Measurements from ENCODE around the gene CAMTA1. TPM values are rescaled to one million over a fixed set of nuclear protein-coding genes. Genes with fewer than 3 reads are reported as not detected.

Gene CAMTA1
- total and polyA plus RNA-seq, 2 donors = 53.3 to 115 TPM

GRCh38 chr1:6923416-6923815 lies 138.2 kb downstream of the CAMTA1 start:
- no peak for DNase-seq (ENCODE audit: extremely low spot score)
- Histone ChIP-seq H3K36me3 (ENCODE audit: insufficient read depth) (no peaks in the 10 kb centered on the region), H3K27ac (ENCODE audit: low read depth) (no peak overlapping the region), H3K4me1 (ENCODE audit: insufficient read depth) (peaks cover 2% of the 10 kb centered on the region), H3K4me3 (ENCODE audit: low read depth, low read length) (no peak overlapping the region)
- WGBS = 88% methylated on average over 6 of the region's 6 CpGs

DNA sequence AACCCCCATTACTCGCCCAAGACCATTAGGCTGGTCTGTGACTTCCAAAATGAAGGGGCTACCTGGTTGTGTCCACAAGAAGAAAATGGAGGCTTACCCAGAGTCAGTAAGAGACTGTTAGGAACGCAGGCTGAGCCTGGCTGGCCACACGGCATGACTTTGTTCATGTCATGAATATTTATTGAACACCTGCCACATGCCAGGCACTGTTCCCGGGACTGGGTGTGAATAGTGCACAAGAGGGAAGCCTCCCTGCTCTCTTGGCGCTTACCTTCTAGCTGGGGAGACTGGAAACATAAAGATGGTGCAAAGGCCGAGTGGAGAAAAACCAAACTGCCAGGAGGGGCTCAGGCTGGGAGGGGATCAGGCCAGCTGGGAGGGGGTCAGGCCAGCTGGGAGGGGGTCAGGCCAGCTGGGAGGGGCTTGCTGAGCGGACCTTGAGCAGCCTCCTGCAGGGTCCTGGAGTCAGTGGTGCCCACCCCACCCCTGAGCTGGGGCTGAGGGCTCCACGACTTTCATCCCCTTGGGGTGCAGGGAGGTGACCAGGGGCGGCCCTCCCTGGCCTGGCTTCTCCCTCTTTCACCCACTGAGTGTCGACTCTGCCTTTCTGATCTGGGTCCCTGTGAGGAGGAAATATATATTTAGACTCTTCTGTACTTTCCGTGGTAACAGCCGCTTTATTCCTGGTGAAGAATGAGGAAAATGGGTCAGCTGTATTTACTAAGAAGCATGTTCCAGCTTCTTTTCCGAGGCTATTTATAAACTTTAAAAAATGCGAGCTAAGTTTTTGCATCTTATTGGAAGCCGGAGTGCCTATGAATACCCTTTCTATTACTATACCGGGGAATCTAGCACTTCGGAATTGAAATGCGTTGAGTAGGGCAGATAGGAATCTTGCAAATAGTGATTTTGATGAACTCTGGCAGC lies 139.0 kb downstream of the CAMTA1 start:
- Histone ChIP-seq H3K4me1 (ENCODE audit: insufficient read depth) (peaks cover 2% of the 10 kb centered on the region), H3K4me3 (ENCODE audit: low read depth, low read length) (no peak overlapping the region), H3K36me3 (ENCODE audit: insufficient read depth) (no peaks in the 10 kb centered on the region), H3K27ac (ENCODE audit: low read depth) (no peak overlapping the region)
- WGBS = 65% methylated on average over 18 of the region's 18 CpGs
- no peak for DNase-seq (ENCODE audit: extremely low spot score)

DNA sequence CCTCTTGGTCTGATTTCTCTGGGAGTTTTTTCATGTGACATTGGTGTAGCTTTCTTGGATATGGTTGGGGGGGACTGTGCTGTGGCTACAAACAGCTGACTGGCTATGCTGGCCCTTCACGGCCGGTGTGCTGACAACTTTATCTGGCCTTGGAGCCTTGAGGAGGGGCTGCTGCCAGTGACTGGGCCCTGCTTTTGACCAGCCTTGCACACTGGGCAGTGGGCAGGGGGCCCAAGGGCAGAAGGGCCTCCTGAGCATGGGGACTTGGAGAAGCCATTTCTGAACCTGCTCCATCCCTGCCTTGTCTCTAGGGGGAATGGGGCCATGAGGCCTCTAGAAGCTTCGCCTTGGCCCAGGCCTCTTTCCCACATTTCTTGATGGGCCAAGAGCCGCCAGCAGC lies 139.6 kb downstream of the CAMTA1 start:
- WGBS = 69% methylated on average over 4 of the region's 4 CpGs
- Histone ChIP-seq H3K4me1 (ENCODE audit: insufficient read depth) (peaks cover 2% of the 10 kb centered on the region), H3K36me3 (ENCODE audit: insufficient read depth) (no peaks in the 10 kb centered on the region), H3K27ac (ENCODE audit: low read depth) (no peak overlapping the region), H3K4me3 (ENCODE audit: low read depth, low read length) (no peak overlapping the region)
- DNase-seq (ENCODE audit: extremely low spot score) = no peak

GRCh38 chr1:6927626-6928025 lies 142.4 kb downstream of the CAMTA1 start:
- WGBS = 65% methylated on average over 4 of the region's 4 CpGs
- H3K4me1 ChIP-seq (ENCODE audit: insufficient read depth) = peaks cover 2% of the 10 kb centered on the region
- no peak overlapping the region for H3K27ac ChIP-seq (ENCODE audit: low read depth)
- no peak overlapping the region for H3K4me3 ChIP-seq (ENCODE audit: low read depth, low read length)
- no peaks in the 10 kb centered on the region for H3K36me3 ChIP-seq (ENCODE audit: insufficient read depth)
- no peak for DNase-seq (ENCODE audit: extremely low spot score)

GRCh38 chr1:6928106-6928885 lies 143.0 kb downstream of the CAMTA1 start:
- no peak for DNase-seq (ENCODE audit: extremely low spot score)
- peaks cover 2% of the 10 kb centered on the region for H3K4me1 ChIP-seq (ENCODE audit: insufficient read depth)
- H3K27ac ChIP-seq (ENCODE audit: low read depth) = no peak overlapping the region
- WGBS = 82% methylated on average over 12 of the region's 12 CpGs
- H3K36me3 ChIP-seq (ENCODE audit: insufficient read depth) = no peaks in the 10 kb centered on the region
- no peak overlapping the region for H3K4me3 ChIP-seq (ENCODE audit: low read depth, low read length)

- Histone ChIP-seq H3K36me3 (ENCODE audit: insufficient read depth) (no peaks in the 10 kb centered on the region), H3K4me3 (ENCODE audit: low read depth, low read length) (no peak overlapping the region), H3K27ac (ENCODE audit: low read depth) (no peak overlapping the region), H3K4me1 (ENCODE audit: insufficient read depth) (no peaks in the 10 kb centered on the region)
- DNase-seq (ENCODE audit: extremely low spot score) = no peak
- 78% methylated on average over 8 of the region's 8 CpGs for WGBS
Observed at GRCh38 chr1:6930732-6931300, 145.6 kb downstream of the CAMTA1 start.

DNA sequence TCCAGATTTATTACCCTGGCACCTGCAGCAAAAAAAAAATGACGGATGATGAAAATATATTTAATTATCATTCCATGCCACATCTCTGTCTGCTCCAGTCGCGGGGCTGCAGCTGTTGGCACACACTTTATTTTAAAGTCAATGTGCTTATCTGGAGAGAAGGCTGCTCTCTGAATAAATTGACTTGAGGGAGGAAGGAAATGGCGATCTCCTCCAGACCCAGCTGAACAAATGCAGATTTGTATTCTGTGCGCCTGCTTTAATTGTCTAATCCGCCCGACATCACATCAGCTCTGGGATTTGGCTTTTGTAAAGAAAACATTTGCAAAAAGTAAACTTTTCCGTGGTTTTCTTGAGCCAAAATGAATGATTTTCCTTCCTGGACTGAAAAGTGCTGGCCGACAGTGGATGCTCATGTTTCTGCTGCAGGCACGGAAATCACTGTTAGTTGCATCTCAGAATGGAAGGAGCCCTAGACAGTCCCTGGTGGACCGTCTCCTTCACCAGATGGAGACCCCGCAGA lies 150.2 kb downstream of the CAMTA1 start:
- H3K4me3 ChIP-seq (ENCODE audit: low read depth, low read length) = no peak overlapping the region
- 11% methylated on average over 12 of the region's 12 CpGs for WGBS
- no peak overlapping the region for H3K27ac ChIP-seq (ENCODE audit: low read depth)
- DNase-seq (ENCODE audit: extremely low spot score) = no peak
- no peaks in the 10 kb centered on the region for H3K4me1 ChIP-seq (ENCODE audit: insufficient read depth)
- no peaks in the 10 kb centered on the region for H3K36me3 ChIP-seq (ENCODE audit: insufficient read depth)

GRCh38 chr1:6935911-6936690 lies 150.8 kb downstream of the CAMTA1 start:
- H3K4me3 ChIP-seq (ENCODE audit: low read depth, low read length) = no peak overlapping the region
- H3K27ac ChIP-seq (ENCODE audit: low read depth) = no peak overlapping the region
- no peaks in the 10 kb centered on the region for H3K36me3 ChIP-seq (ENCODE audit: insufficient read depth)
- no peaks in the 10 kb centered on the region for H3K4me1 ChIP-seq (ENCODE audit: insufficient read depth)
- DNase-seq (ENCODE audit: extremely low spot score) = no peak
- WGBS = 26% methylated on average over 8 of the region's 8 CpGs

DNA sequence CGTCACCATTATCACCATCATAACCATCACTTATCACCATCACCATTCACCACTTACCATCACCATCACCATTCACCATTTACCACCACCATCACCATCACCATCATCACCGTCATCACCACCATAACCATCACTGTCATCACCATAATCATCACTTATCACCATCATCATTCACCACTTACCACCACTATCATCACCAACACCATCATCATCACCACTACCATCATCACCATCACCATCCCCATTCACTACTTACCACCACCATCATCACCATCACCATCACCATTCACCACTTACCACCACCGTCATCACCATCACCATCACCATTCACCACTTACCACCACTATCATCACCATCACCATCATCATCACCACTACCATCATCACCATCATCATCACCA lies 151.8 kb downstream of the CAMTA1 start:
- H3K4me1 ChIP-seq (ENCODE audit: insufficient read depth) = no peaks in the 10 kb centered on the region
- H3K36me3 ChIP-seq (ENCODE audit: insufficient read depth) = no peaks in the 10 kb centered on the region
- no peak overlapping the region for H3K27ac ChIP-seq (ENCODE audit: low read depth)
- H3K4me3 ChIP-seq (ENCODE audit: low read depth, low read length) = no peak overlapping the region
- WGBS = 86% methylated on average over 3 of the region's 3 CpGs
- no peak for DNase-seq (ENCODE audit: extremely low spot score)

- no peak overlapping the region for H3K27ac ChIP-seq (ENCODE audit: low read depth)
- no peak overlapping the region for H3K4me3 ChIP-seq (ENCODE audit: low read depth, low read length)
- 94% methylated on average over 5 of the region's 5 CpGs for WGBS
- DNase-seq (ENCODE audit: extremely low spot score) = no peak
- H3K4me1 ChIP-seq (ENCODE audit: insufficient read depth) = no peaks in the 10 kb centered on the region
- no peaks in the 10 kb centered on the region for H3K36me3 ChIP-seq (ENCODE audit: insufficient read depth)
Observed at GRCh38 chr1:6939363-6939762, 154.1 kb downstream of the CAMTA1 start.

- Histone ChIP-seq H3K36me3 (ENCODE audit: insufficient read depth) (no peaks in the 10 kb centered on the region), H3K4me1 (ENCODE audit: insufficient read depth) (no peaks in the 10 kb centered on the region), H3K27ac (ENCODE audit: low read depth) (no peak overlapping the region), H3K4me3 (ENCODE audit: low read depth, low read length) (no peak overlapping the region)
- WGBS = 92% methylated on average over 5 of the region's 5 CpGs
- DNase-seq (ENCODE audit: extremely low spot score) = no peak
Observed at GRCh38 chr1:6941786-6942185, 156.5 kb downstream of the CAMTA1 start.

DNA sequence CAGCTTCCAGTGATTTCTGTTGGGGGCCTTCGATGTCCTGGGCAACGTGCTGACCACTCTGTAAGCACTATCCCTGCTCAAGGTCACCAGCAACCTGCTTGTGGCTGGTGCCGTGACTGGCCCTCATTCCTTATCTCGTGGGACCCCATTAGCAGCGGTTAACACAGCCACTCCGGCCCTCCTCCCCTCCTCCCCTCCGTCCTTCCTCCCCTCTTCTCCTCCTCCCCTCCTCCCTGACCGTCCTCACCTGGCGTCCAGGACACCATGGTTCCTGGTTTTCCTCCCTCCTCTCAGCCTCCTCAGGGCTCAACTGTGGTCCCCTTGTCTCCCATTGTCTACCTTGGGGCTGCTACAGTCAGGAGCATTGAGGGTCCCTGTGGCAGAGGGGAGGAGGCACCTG lies 157.7 kb downstream of the CAMTA1 start:
- Histone ChIP-seq H3K4me1 (ENCODE audit: insufficient read depth) (no peaks in the 10 kb centered on the region), H3K4me3 (ENCODE audit: low read depth, low read length) (no peak overlapping the region), H3K27ac (ENCODE audit: low read depth) (no peak overlapping the region), H3K36me3 (ENCODE audit: insufficient read depth) (no peaks in the 10 kb centered on the region)
- 74% methylated on average over 9 of the region's 9 CpGs for WGBS
- DNase-seq (ENCODE audit: extremely low spot score) = no peak

GRCh38 chr1:6944434-6944833 lies 159.2 kb downstream of the CAMTA1 start:
- WGBS = 84% methylated on average over 9 of the region's 9 CpGs
- H3K36me3 ChIP-seq (ENCODE audit: insufficient read depth) = no peaks in the 10 kb centered on the region
- no peaks in the 10 kb centered on the region for H3K4me1 ChIP-seq (ENCODE audit: insufficient read depth)
- H3K27ac ChIP-seq (ENCODE audit: low read depth) = no peak overlapping the region
- DNase-seq (ENCODE audit: extremely low spot score) = no peak
- H3K4me3 ChIP-seq (ENCODE audit: low read depth, low read length) = no peak overlapping the region
